ENCODE results near the gene DNHD1. TPM values are rescaled to one million over a fixed set of nuclear protein-coding genes. Genes with fewer than 3 reads are reported as not detected.

The DNHD1 gene
- total and polyA plus RNA-seq, 5 donors: 5.4 to 10.9 (median 7.0) TPM

GRCh38 chr11:6481012-6481923 lies 15.8 kb upstream of the DNHD1 start, which contains the start of the genes ARFIP2 and TIMM10B:
Gene ARFIP2, minus strand, starts transcription at chr11:6481331. Its CDS starts 910 bp downstream, at chr11:6480421.
Gene TIMM10B, plus strand, starts transcription at chr11:6481501. Its CDS starts 16 bp downstream, at chr11:6481517.
- H3K27me3 ChIP-seq (ENCODE audit: control insufficient read depth, insufficient read depth): no peaks in the 10 kb centered on the region
- peak; percentile 97 to 98 for ATAC-seq
- intact Hi-C loops (cut with DNase I): no loop called here
- under 1% methylated on average over 66 of the region's 66 CpGs for WGBS
- H3K27ac ChIP-seq (ENCODE audit: low read length): peak within 1 kb of the TSS; percentile 92
- peaks cover 2% of the 10 kb centered on the region for H3K4me1 ChIP-seq (ENCODE audit: control insufficient read depth, insufficient read depth, low read length)
- no peaks in the 10 kb centered on the region for H3K9me3 ChIP-seq (ENCODE audit: control insufficient read depth, low read length)
- peak; percentile 99 to 100 (median 99) for DNase-seq
- H3K4me3 ChIP-seq (ENCODE audit: low read length): peak within 1 kb of the TSS; percentile 92

- Histone ChIP-seq H3K27ac (ENCODE audit: low read length) (peak overlapping the region; percentile 92), H3K27me3 (ENCODE audit: control insufficient read depth, insufficient read depth) (no peaks in the 10 kb centered on the region), H3K9me3 (ENCODE audit: control insufficient read depth, low read length) (no peaks in the 10 kb centered on the region), H3K4me1 (ENCODE audit: control insufficient read depth, insufficient read depth, low read length) (peaks cover 2% of the 10 kb centered on the region), H3K4me3 (ENCODE audit: low read length) (peak overlapping the region; percentile 92)
- peak in 1 of 2 donors; percentile 14 for ATAC-seq
- WGBS: 5% methylated on average over 13 of the region's 13 CpGs
- intact Hi-C loops (cut with DNase I): no loop called here
- DNase-seq: no peak
These were observed 15.2 kb upstream of the DNHD1 start for GRCh38 chr11:6481924-6482275.

- Histone ChIP-seq H3K4me3 (ENCODE audit: low read length) (peak overlapping the region; percentile 92), H3K27me3 (ENCODE audit: control insufficient read depth, insufficient read depth) (no peaks in the 10 kb centered on the region), H3K9me3 (ENCODE audit: control insufficient read depth, low read length) (no peaks in the 10 kb centered on the region), H3K27ac (ENCODE audit: low read length) (peak overlapping the region; percentile 92), H3K4me1 (ENCODE audit: control insufficient read depth, insufficient read depth, low read length) (peaks cover 2% of the 10 kb centered on the region)
- intact Hi-C loops (cut with DNase I): no loop called here
- ATAC-seq: no peak
- DNase-seq: no peak
- 81% methylated on average over 4 of the region's 4 CpGs for WGBS
These were observed 14.6 kb upstream of the DNHD1 start for GRCh38 chr11:6482441-6482840.

GRCh38 chr11:6483015-6483414 lies 14.1 kb upstream of the DNHD1 start:
- peaks cover 2% of the 10 kb centered on the region for H3K4me1 ChIP-seq (ENCODE audit: control insufficient read depth, insufficient read depth, low read length)
- no peaks in the 10 kb centered on the region for H3K9me3 ChIP-seq (ENCODE audit: control insufficient read depth, low read length)
- no peak for ATAC-seq
- intact Hi-C loops (cut with DNase I): no loop called here
- no peak for DNase-seq
- no peaks in the 10 kb centered on the region for H3K27me3 ChIP-seq (ENCODE audit: control insufficient read depth, insufficient read depth)
- no peak overlapping the region for H3K27ac ChIP-seq (ENCODE audit: low read length)
- 85% methylated on average over 6 of the region's 6 CpGs for WGBS
- H3K4me3 ChIP-seq (ENCODE audit: low read length): no peak overlapping the region

- intact Hi-C loops (cut with DNase I): no loop called here
- H3K4me3 ChIP-seq (ENCODE audit: low read length): no peak overlapping the region
- H3K9me3 ChIP-seq (ENCODE audit: control insufficient read depth, low read length): no peaks in the 10 kb centered on the region
- 79% methylated on average over 3 of the region's 3 CpGs for WGBS
- peaks cover 2% of the 10 kb centered on the region for H3K4me1 ChIP-seq (ENCODE audit: control insufficient read depth, insufficient read depth, low read length)
- DNase-seq (no peak), ATAC-seq (no peak)
- H3K27ac ChIP-seq (ENCODE audit: low read length): no peak overlapping the region
- no peaks in the 10 kb centered on the region for H3K27me3 ChIP-seq (ENCODE audit: control insufficient read depth, insufficient read depth)
These were observed 11.4 kb upstream of the DNHD1 start for GRCh38 chr11:6485661-6486060.

- DNase-seq: no peak
- intact Hi-C loops (cut with DNase I): no loop called here
- H3K4me1 ChIP-seq (ENCODE audit: control insufficient read depth, insufficient read depth, low read length): peaks cover 2% of the 10 kb centered on the region
- 85% methylated on average over 3 of the region's 3 CpGs for WGBS
- ATAC-seq: no peak
- H3K9me3 ChIP-seq (ENCODE audit: control insufficient read depth, low read length): no peaks in the 10 kb centered on the region
- H3K27ac ChIP-seq (ENCODE audit: low read length): no peak overlapping the region
- H3K4me3 ChIP-seq (ENCODE audit: low read length): no peak overlapping the region
- no peaks in the 10 kb centered on the region for H3K27me3 ChIP-seq (ENCODE audit: control insufficient read depth, insufficient read depth)
These were observed 10.8 kb upstream of the DNHD1 start for GRCh38 chr11:6486256-6486655.

- no peak for ATAC-seq
- Histone ChIP-seq H3K4me3 (ENCODE audit: low read length) (no peak overlapping the region), H3K27ac (ENCODE audit: low read length) (no peak overlapping the region), H3K9me3 (ENCODE audit: control insufficient read depth, low read length) (no peaks in the 10 kb centered on the region), H3K27me3 (ENCODE audit: control insufficient read depth, insufficient read depth) (no peaks in the 10 kb centered on the region), H3K4me1 (ENCODE audit: control insufficient read depth, insufficient read depth, low read length) (peaks cover under 1% of the 10 kb centered on the region)
- intact Hi-C loops (cut with DNase I): no loop called here
- 86% methylated on average over 1 of the region's 1 CpG for WGBS
- no peak for DNase-seq
These were observed 10.1 kb upstream of the DNHD1 start for GRCh38 chr11:6486938-6487337.

GRCh38 chr11:6488342-6488741 lies 8.7 kb upstream of the DNHD1 start:
- WGBS: 89% methylated on average over 6 of the region's 6 CpGs

GRCh38 chr11:6488821-6489220 lies 8.3 kb upstream of the DNHD1 start:
- Histone ChIP-seq H3K9me3 (ENCODE audit: control insufficient read depth, low read length) (no peaks in the 10 kb centered on the region), H3K27ac (ENCODE audit: low read length) (no peak overlapping the region), H3K4me1 (ENCODE audit: control insufficient read depth, insufficient read depth, low read length) (no peaks in the 10 kb centered on the region), H3K27me3 (ENCODE audit: control insufficient read depth, insufficient read depth) (no peaks in the 10 kb centered on the region), H3K4me3 (ENCODE audit: low read length) (no peak overlapping the region)
- DNase-seq (no peak), ATAC-seq (no peak)
- intact Hi-C loops (cut with DNase I): no loop called here
- WGBS: 97% methylated on average over 3 of the region's 3 CpGs

More at GRCh38 chr11:6488342-6488741, 8.7 kb upstream of the DNHD1 start:
- Histone ChIP-seq H3K27ac (ENCODE audit: low read length) (no peak overlapping the region), H3K4me3 (ENCODE audit: low read length) (no peak overlapping the region), H3K27me3 (ENCODE audit: control insufficient read depth, insufficient read depth) (no peaks in the 10 kb centered on the region), H3K4me1 (ENCODE audit: control insufficient read depth, insufficient read depth, low read length) (no peaks in the 10 kb centered on the region), H3K9me3 (ENCODE audit: control insufficient read depth, low read length) (no peaks in the 10 kb centered on the region)
- no peak for DNase-seq
- no peak for ATAC-seq
- intact Hi-C loops (cut with DNase I): no loop called here

- Histone ChIP-seq H3K4me3 (ENCODE audit: low read length) (no peak overlapping the region), H3K27me3 (ENCODE audit: control insufficient read depth, insufficient read depth) (no peaks in the 10 kb centered on the region), H3K27ac (ENCODE audit: low read length) (no peak overlapping the region), H3K9me3 (ENCODE audit: control insufficient read depth, low read length) (no peaks in the 10 kb centered on the region), H3K4me1 (ENCODE audit: control insufficient read depth, insufficient read depth, low read length) (no peaks in the 10 kb centered on the region)
- no peak for DNase-seq
- no peak for ATAC-seq
- intact Hi-C loops (cut with DNase I): no loop called here
- 89% methylated on average over 4 of the region's 4 CpGs for WGBS
These were observed 7.8 kb upstream of the DNHD1 start for GRCh38 chr11:6489306-6489705.

GRCh38 chr11:6498121-6498520 lies 1.0 kb downstream of the DNHD1 start:
- Histone ChIP-seq H3K27me3 (ENCODE audit: control insufficient read depth, insufficient read depth) (no peaks in the 10 kb centered on the region), H3K4me3 (ENCODE audit: low read length) (no peak overlapping the region), H3K9me3 (ENCODE audit: control insufficient read depth, low read length) (no peaks in the 10 kb centered on the region), H3K4me1 (ENCODE audit: control insufficient read depth, insufficient read depth, low read length) (peaks cover 3% of the 10 kb centered on the region), H3K27ac (ENCODE audit: low read length) (no peak overlapping the region)
- peak; percentile 68 to 82 (median 75) for DNase-seq
- WGBS: 68% methylated on average over 7 of the region's 7 CpGs
- ATAC-seq: peak; percentile 82
- intact Hi-C loops (cut with DNase I): no loop called here
